GM23248 (cell line): ENCODE measurements around the gene ADCY1. TPM values are rescaled to one million over a fixed set of nuclear protein-coding genes. Genes with fewer than 3 reads are reported as not detected.

ENCODE experiments used
- DNase-seq: peaks from one replicate; pipeline ENCODE4 v3.0.0-alpha.2; 2015
- H2AFZ ChIP-seq: fragments of 200-600 bp; sonication (generic); 2 replicates; pipeline ENCODE4 v1.6.1; 2016; ENCODE audit warnings: antibody characterized with exemption
- H3F3A ChIP-seq: fragments of 200-600 bp; sonication (generic); 2 replicates; pipeline ENCODE4 v1.6.1; 2016; ENCODE audit warnings: mild to moderate bottlenecking, antibody characterized with exemption, mixed run types; ENCODE audit not compliant: insufficient read depth
- H3K27ac ChIP-seq: fragments of 200-600 bp; sonication (generic); 2 replicates; pipeline ENCODE4 v1.5.1; 2016; ENCODE audit warnings: mild to moderate bottlenecking
- H3K27me3 ChIP-seq: fragments of 200-600 bp; sonication (generic); replicated peaks from 2 replicates; pipeline ENCODE4 v1.6.1; 2016; ENCODE audit warnings: mild to moderate bottlenecking; ENCODE audit not compliant: insufficient read depth
- H3K36me3 ChIP-seq: fragments of 200-600 bp; sonication (generic); 2 replicates; pipeline ENCODE4 v1.6.1; 2016; ENCODE audit warnings: low read depth, mild to moderate bottlenecking
- H3K4me1 ChIP-seq: fragments of 200-600 bp; sonication (generic); 2 replicates; pipeline ENCODE4 v1.6.1; 2016; ENCODE audit warnings: mild to moderate bottlenecking; ENCODE audit not compliant: insufficient read depth
- H3K4me2 ChIP-seq: fragments of 200-600 bp; sonication (generic); one replicate; pipeline ENCODE4 v1.6.1; 2016; ENCODE audit warnings: mild to moderate bottlenecking; ENCODE audit not compliant: unreplicated experiment
- H3K4me3 ChIP-seq: fragments of 200-600 bp; sonication (generic); 2 replicates; pipeline ENCODE4 v1.5.1; 2016; ENCODE audit warnings: mild to moderate bottlenecking
- H3K79me2 ChIP-seq: fragments of 200-600 bp; sonication (generic); 2 replicates; pipeline ENCODE4 v1.6.1; 2016; ENCODE audit warnings: mild to moderate bottlenecking; ENCODE audit not compliant: insufficient read depth
- H3K9ac ChIP-seq: fragments of 200-600 bp; sonication (generic); 2 replicates; pipeline ENCODE4 v1.6.1; 2016; ENCODE audit warnings: mild to moderate bottlenecking
- H3K9me2 ChIP-seq: fragments of 200-600 bp; sonication (generic); 2 replicates; pipeline ENCODE4 v1.6.1; 2016; ENCODE audit warnings: mixed run types, mild to moderate bottlenecking, moderate library complexity; ENCODE audit not compliant: insufficient read depth
- H3K9me3 ChIP-seq: fragments of 200-600 bp; sonication (generic); one replicate; pipeline ENCODE4 v1.6.1; 2017; ENCODE audit warnings: low read depth
- H4K20me1 ChIP-seq: fragments of 200-600 bp; sonication (generic); 2 replicates; pipeline ENCODE4 v1.6.0; 2016; ENCODE audit not compliant: insufficient read depth
- EZH2 ChIP-seq: fragments of 200-600 bp; sonication (generic); IDR thresholded peaks from 2 replicates; pipeline ENCODE4 v1.6.1; 2018; ENCODE audit warnings: antibody characterized with exemption, mild to moderate bottlenecking; ENCODE audit not compliant: insufficient read depth, poor library complexity, severe bottlenecking
- EZH2phosphoT487 ChIP-seq: fragments of 200-600 bp; sonication (generic); IDR thresholded peaks from 2 replicates; pipeline ENCODE4 v1.6.1; 2018; ENCODE audit warnings: antibody characterized with exemption, moderate library complexity, mild to moderate bottlenecking, low read depth; ENCODE audit not compliant: insufficient read depth
- WGBS, 2 experiments: methylation state at CpG; one replicate each; pipeline ENCODE4 v1.1.6; 2015 to 2017; ENCODE audit warnings: low lambda C conversion rate in 2 of 2, low coverage in 1 of 2; ENCODE audit errors: missing lambda C conversion rate in 2 of 2; 5-methylcytosine and 5-hydroxymethylcytosine counted together
- in situ Hi-C: fragments of 300-500 bp; cut with MboI; formaldehyde crosslinking; loops from 2 replicates; pipeline ENCODE4 v1.15.0; 2020
- polyA plus RNA-seq: library from polyadenylated mRNA; unstranded; fragments of >200 nt; fragmentation: Nextera tagmentation; extraction: Ambion mirVana; gene quantifications from 2 replicates; pipeline ENCODE4 v1.2.1, GENCODE V29; 2016
- total RNA-seq: library from RNA; depleted of rRNA; stranded (reverse); fragments of >200 nt; shearing (Covaris generic); gene quantifications from 2 replicates; pipeline ENCODE4 v1.2.3, GENCODE V29; 2014

The ADCY1 gene
- total and polyA plus RNA-seq, 2 experiments from 2014 or later, result 0.11 TPM; not detected in 1

DNA sequence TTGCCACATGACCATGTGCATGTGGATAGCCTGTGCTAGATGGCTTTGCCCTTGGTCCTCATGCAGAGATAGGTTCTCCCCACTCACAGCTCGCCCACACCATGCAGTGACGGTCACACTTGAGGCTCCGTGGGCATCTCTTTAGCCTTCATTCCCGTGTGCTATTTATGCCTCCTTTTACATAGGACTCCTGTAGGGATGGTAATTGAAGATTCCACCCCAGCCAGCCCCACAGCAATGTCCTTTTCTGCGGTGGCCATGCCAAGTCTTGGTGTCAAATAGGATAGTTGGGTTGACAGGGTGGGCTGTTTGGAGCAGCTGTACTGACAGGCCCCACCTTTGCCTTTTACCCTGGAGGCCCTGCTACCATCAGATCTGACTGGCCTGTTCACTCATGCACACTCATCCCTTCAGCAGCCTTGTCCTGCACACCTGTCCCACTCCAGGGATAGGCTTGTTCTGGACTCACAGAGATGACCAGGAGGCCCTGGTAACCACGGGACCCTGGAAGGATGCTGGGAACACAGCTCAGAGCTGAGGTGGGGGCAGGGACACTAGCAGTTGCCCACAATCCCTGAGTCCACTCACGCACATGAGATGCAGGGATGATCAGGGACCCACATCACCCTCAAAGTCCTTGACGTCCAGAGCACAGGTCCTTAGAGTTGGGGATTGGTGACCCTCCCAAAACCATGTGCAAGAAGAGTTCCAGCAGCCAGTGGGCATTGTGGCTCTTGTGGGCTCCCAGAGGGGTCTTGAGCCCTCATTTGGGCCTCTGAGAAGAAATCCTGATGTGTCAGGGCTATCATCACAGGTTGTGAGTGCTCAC is 71.2 kb downstream of the ADCY1 start:
- no peaks in the 10 kb centered on the region for H3K79me2 ChIP-seq
- DNase-seq, result no peak
- H2AFZ ChIP-seq, result no peak overlapping the region
- no peak overlapping the region for H3K27ac ChIP-seq
- H3K9ac ChIP-seq, result no peak overlapping the region
- H3K9me3 ChIP-seq, result no peaks in the 10 kb centered on the region
- no peaks in the 10 kb centered on the region for H3K36me3 ChIP-seq
- peaks cover 3% of the 10 kb centered on the region; the same call in 1 of the 2 replicates for H3K27me3 ChIP-seq
- TF ChIP-seq EZH2phosphoT487, result no peak
- TF ChIP-seq EZH2, result no peak
- no peaks in the 10 kb centered on the region for H3K4me1 ChIP-seq
- H3K4me2 ChIP-seq, result no peak overlapping the region
- no peaks in the 10 kb centered on the region for H4K20me1 ChIP-seq
- in situ Hi-C loops, result no loop called here
- WGBS, 2 experiments, result 64 to 66% methylated on average over 8 of the region's 8 CpGs
- H3K9me2 ChIP-seq, result no peaks in the 10 kb centered on the region
- H3F3A ChIP-seq, result no peaks in the 10 kb centered on the region
- no peak overlapping the region for H3K4me3 ChIP-seq

- Histone ChIP-seq H3K9me3 (no peaks in the 10 kb centered on the region), H4K20me1 (no peaks in the 10 kb centered on the region), H3K4me3 (no peak overlapping the region), H3K4me2 (no peak overlapping the region), H3K27me3 (0 out of 2 replicates have a peak, but pooled peaks cover 3% of the 10 kb centered on the region), H2AFZ (no peak overlapping the region), H3K9me2 (no peaks in the 10 kb centered on the region), H3F3A (no peaks in the 10 kb centered on the region), H3K36me3 (no peaks in the 10 kb centered on the region), H3K4me1 (no peaks in the 10 kb centered on the region), H3K79me2 (no peaks in the 10 kb centered on the region), H3K27ac (no peak overlapping the region), H3K9ac (no peak overlapping the region)
- WGBS, 2 experiments, result 82 to 84% methylated on average over 6 of the region's 6 CpGs
- no peak for DNase-seq
- in situ Hi-C loops, result no loop called here
- TF ChIP-seq EZH2, result no peak
- TF ChIP-seq EZH2phosphoT487, result no peak
Measured at GRCh38 chr7:45646207-45646821, 72.1 kb downstream of the ADCY1 start.

DNA sequence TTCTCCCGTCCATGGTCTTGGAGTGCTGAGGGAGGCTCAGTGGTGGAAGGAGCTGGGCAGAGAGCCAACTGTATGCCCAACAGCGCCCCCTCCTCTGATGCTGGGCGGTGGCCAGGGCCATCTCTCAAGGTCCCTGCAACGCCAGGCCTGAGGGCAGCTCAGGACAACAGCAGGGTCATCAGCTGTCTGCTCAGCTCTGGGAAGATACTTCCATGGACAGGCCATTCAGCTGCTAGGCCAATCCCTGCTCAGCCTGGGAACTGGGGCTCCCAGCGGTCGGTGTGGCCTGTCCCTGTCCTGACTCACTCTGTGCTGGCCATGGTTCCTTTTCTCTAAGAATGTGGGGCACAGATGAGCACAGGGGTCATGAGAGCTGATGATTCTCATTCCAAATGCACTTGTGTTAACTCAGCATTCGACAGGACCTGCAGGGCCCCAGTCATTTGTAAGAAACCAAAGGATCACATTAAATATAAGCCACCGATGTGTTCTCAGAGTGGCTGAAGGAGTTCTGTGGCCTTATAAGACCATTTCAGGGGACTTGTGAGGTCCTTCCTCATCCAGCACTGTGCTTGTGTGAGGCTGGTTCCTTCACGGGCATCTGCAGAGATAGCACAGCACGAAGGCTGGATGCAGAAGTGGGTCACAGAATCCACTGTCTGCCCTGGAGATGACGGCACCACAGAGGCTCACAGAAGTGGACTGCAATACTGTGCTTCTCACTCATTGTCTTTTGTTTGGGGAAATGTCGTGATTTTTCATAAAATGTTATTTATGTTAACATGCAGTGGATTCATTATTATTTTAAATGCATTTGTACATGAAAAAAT is 73.0 kb downstream of the ADCY1 start:
- H3K36me3 ChIP-seq, result no peaks in the 10 kb centered on the region
- H3F3A ChIP-seq, result no peaks in the 10 kb centered on the region
- no peak overlapping the region for H3K4me3 ChIP-seq
- no peak overlapping the region for H3K27ac ChIP-seq
- H4K20me1 ChIP-seq, result no peaks in the 10 kb centered on the region
- no peak for TF ChIP-seq EZH2
- no peak for TF ChIP-seq EZH2phosphoT487
- 0 out of 2 replicates have a peak, but pooled peaks cover 3% of the 10 kb centered on the region for H3K27me3 ChIP-seq
- no peak overlapping the region for H2AFZ ChIP-seq
- H3K4me1 ChIP-seq, result no peaks in the 10 kb centered on the region
- 74 to 82% methylated on average over 12 of the region's 12 CpGs for WGBS, 2 experiments
- DNase-seq, result no peak
- H3K9ac ChIP-seq, result no peak overlapping the region
- no peak overlapping the region for H3K4me2 ChIP-seq
- in situ Hi-C loops, result no loop called here
- no peaks in the 10 kb centered on the region for H3K9me3 ChIP-seq
- no peaks in the 10 kb centered on the region for H3K79me2 ChIP-seq
- no peaks in the 10 kb centered on the region for H3K9me2 ChIP-seq

GRCh38 chr7:45647967-45648670 is 74.0 kb downstream of the ADCY1 start:
- Histone ChIP-seq H3K27ac (no peak overlapping the region), H4K20me1 (no peaks in the 10 kb centered on the region), H3K9me3 (no peaks in the 10 kb centered on the region), H3K9me2 (no peaks in the 10 kb centered on the region), H2AFZ (no peak overlapping the region), H3K4me2 (no peak overlapping the region), H3K4me3 (no peak overlapping the region), H3K9ac (no peak overlapping the region), H3F3A (no peaks in the 10 kb centered on the region), H3K4me1 (no peaks in the 10 kb centered on the region), H3K27me3 (0 out of 2 replicates have a peak, but pooled peaks cover 3% of the 10 kb centered on the region), H3K79me2 (no peaks in the 10 kb centered on the region), H3K36me3 (no peaks in the 10 kb centered on the region)
- TF ChIP-seq EZH2phosphoT487 (no peak), EZH2 (no peak)
- DNase-seq, result no peak
- WGBS, 2 experiments, result 66 to 70% methylated on average over 12 to 13 of the region's 13 CpGs
- in situ Hi-C loops, result no loop called here
